NB4 (cell line): ENCODE measurements around the gene ABCB6.

Experiments
- DNase-seq: peaks from one replicate; pipeline ENCODE4 v3.0.0; 2010; ENCODE audit warnings: low read depth
- H3K4me3 ChIP-seq: one replicate; pipeline ENCODE4 v1.5.1; 2011; ENCODE audit warnings: mild to moderate bottlenecking, low read depth, low read length, moderate library complexity
- CTCF ChIP-seq: IDR thresholded peaks from one replicate; pipeline ENCODE4 v1.5.1; 2012; ENCODE audit warnings: low read depth, low read length
- MAX ChIP-seq: IDR thresholded peaks from 2 replicates; pipeline ENCODE4 v1.6.1; 2011; ENCODE audit warnings: low read depth, low read length
- MYC ChIP-seq: IDR thresholded peaks from 2 replicates; pipeline ENCODE4 v1.6.1; 2011; ENCODE audit warnings: low read depth, low read length
- POLR2A ChIP-seq: IDR thresholded peaks from 2 replicates; pipeline ENCODE4 v1.6.1; 2011; ENCODE audit warnings: mild to moderate bottlenecking; ENCODE audit not compliant: insufficient read length; ENCODE audit errors: extremely low read depth

Gene ABCB6

GRCh38 chr2:219215871-219216534, 2.8 kb downstream of the ABCB6 start:
- DNase-seq, result no peak
- H3K4me3 ChIP-seq, result no peak overlapping the region
- TF ChIP-seq MAX (no peak), MYC (no peak), POLR2A (no peak), CTCF (no peak)

- H3K4me3 ChIP-seq, result no peak overlapping the region
- DNase-seq, result no peak
- TF ChIP-seq MAX, result no peak
- no peak for TF ChIP-seq POLR2A
- no peak for TF ChIP-seq CTCF
- TF ChIP-seq MYC, result no peak
Measured at GRCh38 chr2:219214786-219215185, 4.0 kb downstream of the ABCB6 start.

- no peak overlapping the region for H3K4me3 ChIP-seq
- TF ChIP-seq MYC, result no peak
- TF ChIP-seq POLR2A, result no peak
- TF ChIP-seq CTCF, result no peak
- no peak for TF ChIP-seq MAX
- no peak for DNase-seq
Measured at GRCh38 chr2:219214141-219214540, 4.6 kb downstream of the ABCB6 start.

GRCh38 chr2:219213486-219214071, 5.2 kb downstream of the ABCB6 start:
- H3K4me3 ChIP-seq, result no peak overlapping the region
- TF ChIP-seq POLR2A (no peak), CTCF (no peak), MAX (no peak), MYC (no peak)
- no peak for DNase-seq

- no peak for DNase-seq
- TF ChIP-seq CTCF (no peak), MYC (no peak), POLR2A (no peak), MAX (no peak)
- H3K4me3 ChIP-seq, result no peak overlapping the region
Measured at GRCh38 chr2:219213026-219213415, 5.7 kb downstream of the ABCB6 start.
